Type B pancreatic cell (in vitro differentiated cells): ENCODE measurements around the gene LCN10. TPM values are rescaled to one million over a fixed set of nuclear protein-coding genes. Genes with fewer than 3 reads are reported as not detected.

Experiments used
- DNase-seq: peaks from one replicate; pipeline ENCODE4 v3.0.0; 2021; ENCODE audit warnings: mixed read lengths; ENCODE audit not compliant: unreplicated experiment; ENCODE audit errors: extremely low spot score
- H3K27ac Mint-ChIP-seq: 2 replicates; pipeline ENCODE4 v1.8.0; 2021; ENCODE audit warnings: mild to moderate bottlenecking, mixed read lengths
- H3K27me3 Mint-ChIP-seq: 2 replicates; pipeline ENCODE4 v1.8.0; 2021; ENCODE audit warnings: mixed read lengths
- H3K36me3 Mint-ChIP-seq: 2 replicates; pipeline ENCODE4 v1.8.0; 2021; ENCODE audit warnings: mixed read lengths
- H3K4me1 Mint-ChIP-seq: one replicate; pipeline ENCODE4 v1.8.0; 2021; ENCODE audit warnings: mixed read lengths; ENCODE audit not compliant: unreplicated experiment
- H3K4me3 Mint-ChIP-seq: 2 replicates; pipeline ENCODE4 v1.8.0; 2021; ENCODE audit warnings: mild to moderate bottlenecking, mixed read lengths
- H3K9me3 Mint-ChIP-seq: 2 replicates; pipeline ENCODE4 v1.8.0; 2021; ENCODE audit warnings: mixed read lengths
- CTCF ChIP-seq: fragments of 200-600 bp; sonication (generic); conservative IDR thresholded peaks from 2 replicates; pipeline ENCODE4 v1.5.0; 2021; ENCODE audit warnings: antibody characterized with exemption, mild to moderate bottlenecking
- total RNA-seq: library from RNA; stranded (reverse); gene quantifications from 2 replicates; pipeline ENCODE4 v1.2.1, GENCODE V29; 2021; ENCODE audit warnings: low replicate concordance

LCN10 gene
- total RNA-seq, 1 donor from 2014 or later: not detected

DNA sequence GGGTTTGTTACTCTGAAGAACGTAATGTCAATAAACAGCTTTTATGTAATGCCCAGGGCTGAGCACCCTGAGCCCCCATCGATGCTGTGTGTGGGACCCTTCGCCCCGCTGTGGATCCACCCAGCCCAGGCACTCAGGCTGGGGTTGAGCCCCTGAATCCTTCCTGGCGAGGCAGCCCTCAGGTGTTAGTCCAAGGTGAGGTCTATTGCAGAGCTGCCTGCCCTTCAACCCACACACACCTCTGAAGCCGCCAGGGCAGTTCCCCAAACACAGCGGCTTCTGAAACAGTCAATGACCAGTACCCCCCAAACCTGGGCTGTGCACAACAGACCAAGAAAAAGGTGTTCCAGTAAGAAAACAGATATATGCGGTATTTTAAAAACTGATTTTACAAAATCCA, 18.8 kb downstream of the LCN10 start:
- Mint-ChIP-seq H3K4me3 (no peak overlapping the region), H3K9me3 (no peaks in the 10 kb centered on the region), H3K27me3 (peaks cover 5% of the 10 kb centered on the region), H3K4me1 (peaks cover 20% of the 10 kb centered on the region), H3K36me3 (peaks cover 27% of the 10 kb centered on the region), H3K27ac (peak overlapping the region; percentile 53)
- no peak for TF ChIP-seq CTCF
- DNase-seq: no peak

DNA sequence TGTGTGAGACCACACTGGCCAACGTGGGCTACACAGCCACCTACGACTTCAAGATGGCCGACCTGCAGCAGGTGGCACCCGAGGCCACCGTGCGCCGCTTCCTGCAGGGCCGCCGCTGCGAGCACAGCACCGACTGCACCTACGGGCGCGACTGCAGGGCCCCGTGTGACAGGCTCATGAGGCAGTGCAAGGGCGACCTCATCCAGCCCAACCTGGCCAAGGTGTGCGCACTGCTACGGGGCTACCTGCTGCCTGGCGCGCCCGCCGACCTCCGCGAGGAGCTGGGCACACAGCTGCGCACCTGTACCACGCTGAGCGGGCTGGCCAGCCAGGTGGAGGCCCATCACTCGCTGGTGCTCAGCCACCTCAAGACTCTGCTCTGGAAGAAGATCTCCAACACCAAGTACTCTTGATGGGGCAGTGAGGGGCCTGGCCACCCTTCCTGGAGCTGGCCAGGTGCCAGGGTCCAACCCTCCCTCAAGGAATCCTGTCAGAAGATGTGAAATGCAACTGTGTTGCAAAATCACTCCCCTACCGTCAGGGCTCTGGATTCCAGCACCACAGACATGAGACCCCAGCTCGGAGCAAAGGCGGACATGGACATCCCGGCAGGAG, 19.3 kb downstream of the LCN10 start:
- no peak for TF ChIP-seq CTCF
- Mint-ChIP-seq H3K27me3 (peaks cover 5% of the 10 kb centered on the region), H3K27ac (no peak overlapping the region), H3K4me1 (peaks cover 20% of the 10 kb centered on the region), H3K9me3 (no peaks in the 10 kb centered on the region), H3K4me3 (peak overlapping the region; percentile 58), H3K36me3 (peaks cover 27% of the 10 kb centered on the region)
- no peak for DNase-seq

DNA sequence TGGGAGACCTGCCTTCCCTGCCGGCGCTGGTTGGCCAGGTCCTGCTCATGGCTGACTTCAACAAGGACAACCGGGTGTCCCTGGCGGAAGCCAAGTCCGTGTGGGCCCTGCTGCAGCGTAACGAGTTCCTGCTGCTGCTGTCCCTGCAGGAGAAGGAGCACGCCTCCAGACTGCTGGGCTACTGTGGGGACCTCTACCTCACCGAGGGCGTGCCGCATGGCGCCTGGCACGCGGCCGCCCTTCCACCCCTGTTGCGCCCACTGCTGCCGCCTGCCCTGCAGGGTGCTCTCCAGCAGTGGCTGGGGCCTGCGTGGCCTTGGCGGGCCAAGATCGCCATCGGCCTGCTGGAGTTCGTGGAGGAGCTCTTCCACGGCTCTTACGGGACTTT, 19.8 kb downstream of the LCN10 start:
- no peak for DNase-seq
- no peak overlapping the region for H3K4me3 Mint-ChIP-seq
- H3K36me3 Mint-ChIP-seq: peaks cover 27% of the 10 kb centered on the region
- H3K9me3 Mint-ChIP-seq: no peaks in the 10 kb centered on the region
- no peak overlapping the region for H3K27ac Mint-ChIP-seq
- peaks cover 20% of the 10 kb centered on the region for H3K4me1 Mint-ChIP-seq
- no peak for TF ChIP-seq CTCF
- peaks cover 5% of the 10 kb centered on the region for H3K27me3 Mint-ChIP-seq

DNA sequence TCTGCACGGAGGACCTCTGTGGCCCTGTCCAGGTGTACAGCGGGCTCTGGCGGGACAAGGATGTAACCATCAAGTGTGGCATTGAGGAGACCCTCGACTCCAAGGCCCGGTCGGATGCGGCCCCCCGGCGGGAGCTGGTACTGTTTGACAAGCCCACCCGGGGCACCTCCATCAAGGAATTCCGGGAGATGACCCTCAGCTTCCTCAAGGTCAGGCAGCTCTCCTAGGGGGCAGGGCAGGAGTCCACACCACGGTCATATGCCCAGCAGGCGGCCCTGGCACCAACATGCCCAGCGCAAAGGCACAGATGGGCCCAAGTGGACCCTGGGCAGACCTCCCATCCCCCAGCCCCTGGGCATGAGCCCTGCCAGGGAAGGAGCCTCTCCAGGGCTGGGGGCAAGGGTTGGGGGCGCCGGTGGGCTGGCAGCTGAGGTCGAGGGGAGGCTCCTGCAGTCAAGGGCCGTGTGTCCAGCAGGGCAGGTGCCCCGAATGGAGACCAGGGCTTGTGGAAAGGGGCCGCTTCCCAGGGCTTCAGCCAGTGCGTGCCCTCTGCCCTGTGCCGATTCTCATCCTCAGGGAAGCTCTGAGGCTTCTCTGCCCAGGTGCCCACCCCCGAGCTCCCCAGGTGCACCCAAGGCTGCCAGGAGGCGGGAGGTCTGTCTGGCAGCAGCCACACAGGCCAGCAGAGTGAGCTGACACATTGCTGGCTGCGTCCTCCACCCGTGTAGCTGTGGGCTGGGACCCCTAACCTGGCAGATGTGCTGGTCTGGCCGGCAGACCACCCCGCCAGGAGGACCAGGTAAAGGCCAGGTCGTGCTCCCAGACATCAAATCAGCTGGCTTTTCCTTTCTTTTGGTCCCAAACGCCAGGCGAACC, 20.4 kb downstream of the LCN10 start:
- peaks cover 20% of the 10 kb centered on the region for H3K4me1 Mint-ChIP-seq
- H3K27me3 Mint-ChIP-seq: peaks cover 3% of the 10 kb centered on the region
- no peak overlapping the region for H3K4me3 Mint-ChIP-seq
- H3K9me3 Mint-ChIP-seq: no peaks in the 10 kb centered on the region
- H3K36me3 Mint-ChIP-seq: peaks cover 27% of the 10 kb centered on the region
- no peak overlapping the region for H3K27ac Mint-ChIP-seq
- DNase-seq: no peak
- no peak for TF ChIP-seq CTCF

- no peak for TF ChIP-seq CTCF
- no peaks in the 10 kb centered on the region for H3K9me3 Mint-ChIP-seq
- DNase-seq: no peak
- H3K36me3 Mint-ChIP-seq: peaks cover 22% of the 10 kb centered on the region
- peaks cover 15% of the 10 kb centered on the region for H3K4me1 Mint-ChIP-seq
- H3K27ac Mint-ChIP-seq: peak overlapping the region; percentile 73
- peak overlapping the region; percentile 39 for H3K4me3 Mint-ChIP-seq
- H3K27me3 Mint-ChIP-seq: no peaks in the 10 kb centered on the region
These were observed 21.2 kb downstream of the LCN10 start for GRCh38 chr9:136721339-136722092.
